ENCODE measurements around the gene CDH23. TPM values are rescaled to one million over a fixed set of nuclear protein-coding genes. Genes with fewer than 3 reads are reported as not detected.

The CDH23 gene
- total and polyA plus RNA-seq, 10 of the 15 experiments (the other 5 are each of a cell fraction or from before 2014, with no cell fraction given) = 0.09 to 0.40 (median 0.15) TPM; not detected in 1

DNA sequence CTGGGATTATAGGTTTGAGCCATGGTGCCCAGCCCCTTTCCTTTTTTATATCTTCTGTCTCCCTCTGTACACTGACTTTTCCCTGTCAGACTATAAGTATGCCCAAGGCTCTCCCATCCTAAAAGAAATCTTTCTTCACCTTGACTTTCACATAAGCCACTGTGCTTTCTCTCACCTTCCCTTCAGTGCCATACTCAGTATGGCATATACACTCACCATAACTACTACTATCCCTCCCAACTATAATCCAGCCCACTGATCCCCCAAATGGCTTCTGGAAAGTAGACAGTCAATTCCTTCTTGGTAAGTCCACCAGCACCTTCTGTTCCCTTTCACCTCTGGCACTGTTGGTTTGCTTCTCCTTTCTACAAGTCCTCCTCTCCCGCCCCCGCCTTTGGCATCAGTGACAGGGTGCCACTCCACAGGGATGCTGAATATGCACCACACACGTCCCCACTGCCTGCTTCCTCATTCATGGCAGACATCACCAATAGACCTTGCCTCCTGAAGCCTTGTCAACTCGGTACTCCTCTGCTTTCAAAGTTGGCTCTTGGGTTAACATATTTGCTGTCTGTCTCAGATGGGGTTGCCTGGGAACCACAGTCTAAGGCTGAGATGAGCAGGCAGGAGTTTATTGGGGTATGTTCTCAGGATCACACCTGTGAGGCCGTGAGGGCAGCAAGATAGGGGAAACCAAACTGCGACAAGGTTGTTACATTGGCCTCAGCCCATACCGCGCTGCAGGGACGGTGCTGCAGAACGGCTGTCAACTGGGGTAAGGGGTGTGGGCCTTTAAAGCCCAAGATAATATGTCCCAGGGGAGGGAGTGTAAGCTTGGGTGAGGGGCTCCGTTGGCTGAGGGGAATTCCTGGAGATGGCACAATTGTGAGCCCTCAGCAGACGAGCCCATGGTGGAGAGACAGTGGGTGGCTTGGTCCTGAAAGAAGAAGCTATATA is 461.5 kb downstream of the CDH23 start:
- Histone ChIP-seq H3K27ac (ENCODE audit: control insufficient read depth, insufficient read depth) (no peak overlapping the region), H4K20me1 (ENCODE audit: control insufficient read depth, insufficient read depth) (no peaks in the 10 kb centered on the region), H3K9me3 (replicated peaks; ENCODE audit: control insufficient read depth, insufficient read depth, low read length) (no peaks in the 10 kb centered on the region), H3K36me3 (ENCODE audit: control insufficient read depth in 2 of 2, insufficient read depth in 2 of 2, low read length in 1 of 2) (no peaks in the 10 kb centered on the region), H3K4me3 (no peak overlapping the region), H3K4me1 (ENCODE audit: control insufficient read depth, insufficient read depth, low read length) (peaks cover 19% of the 10 kb centered on the region), H2AFZ (ENCODE audit: control insufficient read depth, low read depth, low read length) (no peak overlapping the region), H3K27me3 (replicated peaks in 1 of 2; ENCODE audit: control insufficient read depth in 2 of 2, insufficient read depth in 2 of 2, low read length in 1 of 2) (no peaks in the 10 kb centered on the region), H3K79me2 (ENCODE audit: control insufficient read depth, insufficient read depth, low read length) (no peaks in the 10 kb centered on the region), H3K9ac (ENCODE audit: control insufficient read depth, insufficient read depth, low read length) (no peak overlapping the region), H3K4me2 (ENCODE audit: control insufficient read depth, insufficient read depth) (no peak overlapping the region)
- SMC1A ChIA-PET (ENCODE audit: uncharacterized antibody, unreplicated experiment) = interaction anchor here (1.8 to 2.3 kb wide), 2 partner anchors 23 to 38 kb away, joined by 5 to 8 read pairs; no protein-coding TSS in a partner anchor
- intact Hi-C loops (cut with micrococcal nuclease; ENCODE audit: unreplicated experiment) = no loop called here
- CTCF ChIA-PET = interaction anchor here (2.3 kb wide), 1 partner anchor 21 kb away, joined by 9 read pairs; no protein-coding TSS in a partner anchor
- no peak for ATAC-seq
- in situ Hi-C loops (cut with MboI) = no loop called here
- DNase-seq (ENCODE audit: low read depth, low spot score) = no peak
- FAIRE-seq = no peak
- WGBS (ENCODE audit: insufficient coverage, insufficient replicate concordance, low lambda C conversion rate, missing lambda C conversion rate) = 62% methylated on average over 12 of the region's 12 CpGs
- BruUV-seq (replicated peaks) = no TSS peak
- RAD21 ChIA-PET (ENCODE audit: unreplicated experiment) = no interaction called here
- POLR2A ChIA-PET = no interaction called here
- TF ChIP-seq POU2F2 (IDR thresholded peaks at IDR 0.05; ENCODE audit: borderline replicate concordance, low read depth, low read length) (no peak), CREB1 (IDR thresholded peaks at IDR 0.05; ENCODE audit: low read depth) (no peak), HDAC6 (IDR thresholded peaks at IDR 0.05; ENCODE audit: unreplicated experiment) (no peak), EGR1 (IDR thresholded peaks at IDR 0.05; ENCODE audit: borderline replicate concordance in 1 of 2, low read depth in 2 of 2, low read length in 2 of 2) (no peak), SRF (IDR thresholded peaks at IDR 0.05; ENCODE audit: low read depth in 2 of 2, low read length in 2 of 2) (peak in 1 of 2 experiments; percentile 68; a peak in 1 of 4 replicates), SMAD1 (IDR thresholded peaks at IDR 0.05; ENCODE audit: low read depth, partially characterized antibody) (no peak), POLR2AphosphoS2 (IDR thresholded peaks at IDR 0.05; ENCODE audit: low read depth, low read length) (no peak), MXI1 (IDR thresholded peaks at IDR 0.05; ENCODE audit: low read depth, low read length) (no peak), RBBP5 (conservative IDR thresholded peaks at IDR 0.05) (no peak), NR2C2 (IDR thresholded peaks at IDR 0.05; ENCODE audit: borderline replicate concordance, control insufficient read depth, insufficient read length, low read depth) (peak; percentile 15), FOXM1 (IDR thresholded peaks at IDR 0.05; ENCODE audit: low read depth, low read length) (no peak), BCL11A (IDR thresholded peaks at IDR 0.05; ENCODE audit: low read depth, low read length) (no peak)
- TF ChIP-seq, protein P1, sequence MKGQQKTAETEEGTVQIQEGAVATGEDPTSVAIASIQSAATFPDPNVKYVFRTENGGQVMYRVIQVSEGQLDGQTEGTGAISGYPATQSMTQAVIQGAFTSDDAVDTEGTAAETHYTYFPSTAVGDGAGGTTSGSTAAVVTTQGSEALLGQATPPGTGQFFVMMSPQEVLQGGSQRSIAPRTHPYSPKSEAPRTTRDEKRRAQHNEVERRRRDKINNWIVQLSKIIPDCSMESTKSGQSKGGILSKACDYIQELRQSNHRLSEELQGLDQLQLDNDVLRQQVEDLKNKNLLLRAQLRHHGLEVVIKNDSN (IDR thresholded peaks at IDR 0.05; ENCODE audit: borderline replicate concordance, extremely low read length, insufficient read depth, low read depth, low read length) = no peak
- TF ChIP-seq, protein P2, sequence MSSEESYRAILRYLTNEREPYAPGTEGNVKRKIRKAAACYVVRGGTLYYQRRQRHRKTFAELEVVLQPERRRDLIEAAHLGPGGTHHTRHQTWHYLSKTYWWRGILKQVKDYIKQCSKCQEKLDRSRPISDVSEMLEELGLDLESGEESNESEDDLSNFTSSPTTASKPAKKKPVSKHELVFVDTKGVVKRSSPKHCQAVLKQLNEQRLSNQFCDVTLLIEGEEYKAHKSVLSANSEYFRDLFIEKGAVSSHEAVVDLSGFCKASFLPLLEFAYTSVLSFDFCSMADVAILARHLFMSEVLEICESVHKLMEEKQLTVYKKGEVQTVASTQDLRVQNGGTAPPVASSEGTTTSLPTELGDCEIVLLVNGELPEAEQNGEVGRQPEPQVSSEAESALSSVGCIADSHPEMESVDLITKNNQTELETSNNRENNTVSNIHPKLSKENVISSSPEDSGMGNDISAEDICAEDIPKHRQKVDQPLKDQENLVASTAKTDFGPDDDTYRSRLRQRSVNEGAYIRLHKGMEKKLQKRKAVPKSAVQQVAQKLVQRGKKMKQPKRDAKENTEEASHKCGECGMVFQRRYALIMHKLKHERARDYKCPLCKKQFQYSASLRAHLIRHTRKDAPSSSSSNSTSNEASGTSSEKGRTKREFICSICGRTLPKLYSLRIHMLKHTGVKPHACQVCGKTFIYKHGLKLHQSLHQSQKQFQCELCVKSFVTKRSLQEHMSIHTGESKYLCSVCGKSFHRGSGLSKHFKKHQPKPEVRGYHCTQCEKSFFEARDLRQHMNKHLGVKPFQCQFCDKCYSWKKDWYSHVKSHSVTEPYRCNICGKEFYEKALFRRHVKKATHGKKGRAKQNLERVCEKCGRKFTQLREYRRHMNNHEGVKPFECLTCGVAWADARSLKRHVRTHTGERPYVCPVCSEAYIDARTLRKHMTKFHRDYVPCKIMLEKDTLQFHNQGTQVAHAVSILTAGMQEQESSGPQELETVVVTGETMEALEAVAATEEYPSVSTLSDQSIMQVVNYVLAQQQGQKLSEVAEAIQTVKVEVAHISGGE (CRISPR knock-in tag; IDR thresholded peaks at IDR 0.05) = no peak
- TF ChIP-seq, protein P3, sequence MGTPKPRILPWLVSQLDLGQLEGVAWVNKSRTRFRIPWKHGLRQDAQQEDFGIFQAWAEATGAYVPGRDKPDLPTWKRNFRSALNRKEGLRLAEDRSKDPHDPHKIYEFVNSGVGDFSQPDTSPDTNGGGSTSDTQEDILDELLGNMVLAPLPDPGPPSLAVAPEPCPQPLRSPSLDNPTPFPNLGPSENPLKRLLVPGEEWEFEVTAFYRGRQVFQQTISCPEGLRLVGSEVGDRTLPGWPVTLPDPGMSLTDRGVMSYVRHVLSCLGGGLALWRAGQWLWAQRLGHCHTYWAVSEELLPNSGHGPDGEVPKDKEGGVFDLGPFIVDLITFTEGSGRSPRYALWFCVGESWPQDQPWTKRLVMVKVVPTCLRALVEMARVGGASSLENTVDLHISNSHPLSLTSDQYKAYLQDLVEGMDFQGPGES (IDR thresholded peaks at IDR 0.05) = no peak
- TF ChIP-seq, protein P4, sequence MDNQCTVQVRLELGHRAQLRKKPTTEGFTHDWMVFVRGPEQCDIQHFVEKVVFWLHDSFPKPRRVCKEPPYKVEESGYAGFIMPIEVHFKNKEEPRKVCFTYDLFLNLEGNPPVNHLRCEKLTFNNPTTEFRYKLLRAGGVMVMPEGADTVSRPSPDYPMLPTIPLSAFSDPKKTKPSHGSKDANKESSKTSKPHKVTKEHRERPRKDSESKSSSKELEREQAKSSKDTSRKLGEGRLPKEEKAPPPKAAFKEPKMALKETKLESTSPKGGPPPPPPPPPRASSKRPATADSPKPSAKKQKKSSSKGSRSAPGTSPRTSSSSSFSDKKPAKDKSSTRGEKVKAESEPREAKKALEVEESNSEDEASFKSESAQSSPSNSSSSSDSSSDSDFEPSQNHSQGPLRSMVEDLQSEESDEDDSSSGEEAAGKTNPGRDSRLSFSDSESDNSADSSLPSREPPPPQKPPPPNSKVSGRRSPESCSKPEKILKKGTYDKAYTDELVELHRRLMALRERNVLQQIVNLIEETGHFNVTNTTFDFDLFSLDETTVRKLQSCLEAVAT (IDR thresholded peaks at IDR 0.05) = peak; percentile 79

Measured in GM12878 (cell line).